ENCODE measurements around the gene CCDC106.

The CCDC106 gene

DNA sequence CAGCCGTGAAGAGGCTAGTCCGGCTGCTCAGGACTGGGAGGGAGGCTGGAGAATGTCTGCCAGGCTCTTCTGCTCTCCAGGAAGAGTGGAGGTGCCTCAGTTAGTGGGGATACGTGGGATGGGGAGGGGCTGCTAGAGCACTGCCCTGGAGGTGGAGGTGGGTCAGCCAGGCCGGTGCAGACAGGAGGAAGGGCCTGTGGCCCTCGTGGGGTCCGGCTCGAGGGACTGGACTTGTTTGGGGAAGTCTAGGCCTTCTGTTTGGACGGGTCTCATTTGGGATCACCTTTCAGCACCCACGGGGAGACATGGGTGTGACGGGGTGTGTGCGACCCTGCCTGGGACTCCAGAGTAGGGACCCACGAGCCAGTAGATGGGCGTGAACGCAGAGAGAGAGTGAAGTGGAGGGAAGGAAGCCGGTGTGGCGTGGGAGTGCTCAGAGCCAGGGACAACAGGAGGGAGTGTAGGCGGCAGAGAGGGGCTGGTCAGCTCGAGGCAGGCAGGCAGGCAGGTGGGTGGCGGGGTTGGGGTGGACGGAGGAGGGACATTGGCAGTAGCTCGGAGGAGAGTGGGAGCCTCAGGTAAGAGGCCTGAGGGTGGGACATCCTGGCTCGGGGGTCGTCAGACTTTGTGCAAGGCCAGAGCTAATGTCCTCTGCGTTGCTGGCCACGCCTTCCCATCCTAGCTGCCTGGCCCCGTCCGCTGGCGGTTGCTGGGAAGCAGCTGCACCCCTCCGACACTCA lies 38.5 kb downstream of the CCDC106 start:
- DNase-seq: no peak

DNA sequence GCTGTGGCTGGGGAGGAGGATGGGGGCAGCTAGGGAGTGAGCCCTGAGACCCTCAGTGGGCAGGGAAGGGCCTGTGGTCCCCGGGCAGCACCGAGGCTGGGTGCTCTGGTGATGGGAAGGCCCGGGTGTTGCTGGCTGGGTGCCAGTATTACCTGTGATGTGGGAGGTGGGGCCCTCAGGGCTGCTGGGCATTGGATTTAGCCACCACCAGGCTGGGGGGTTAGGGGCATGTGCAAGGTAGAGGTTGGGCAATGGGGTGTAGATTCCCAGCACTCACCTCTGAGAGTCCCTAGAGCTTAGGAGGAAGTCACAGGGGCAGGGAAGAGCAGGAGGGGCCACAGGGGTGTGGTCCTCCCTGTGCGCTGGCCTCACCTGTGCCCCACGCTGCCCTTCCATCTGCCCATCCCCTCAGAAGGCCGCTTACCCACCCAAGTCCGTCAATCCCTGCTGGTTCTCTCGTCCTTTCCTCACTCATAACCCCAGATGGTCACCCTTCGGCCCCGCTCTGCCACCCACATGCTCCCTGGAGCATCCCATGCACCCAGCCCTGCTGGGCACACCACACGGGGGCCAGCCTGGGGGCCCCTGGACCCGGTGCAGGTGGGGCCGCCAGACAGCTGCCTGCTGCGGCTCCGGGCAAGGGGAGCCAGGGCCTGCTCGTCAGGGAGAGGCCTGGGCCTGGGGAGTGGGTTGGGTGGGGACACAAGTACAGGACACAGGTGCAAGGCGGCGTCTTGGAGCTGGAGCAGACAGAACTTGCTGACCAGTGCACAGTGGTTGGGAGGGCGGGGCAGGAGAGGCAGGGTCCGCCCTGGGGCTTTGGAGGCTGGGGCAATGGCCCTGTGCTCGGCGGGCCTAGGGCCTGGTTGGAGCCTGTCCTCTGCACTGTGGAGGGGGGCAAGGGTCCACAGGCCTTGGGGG lies 39.5 kb downstream of the CCDC106 start:
- no peak for DNase-seq

DNA sequence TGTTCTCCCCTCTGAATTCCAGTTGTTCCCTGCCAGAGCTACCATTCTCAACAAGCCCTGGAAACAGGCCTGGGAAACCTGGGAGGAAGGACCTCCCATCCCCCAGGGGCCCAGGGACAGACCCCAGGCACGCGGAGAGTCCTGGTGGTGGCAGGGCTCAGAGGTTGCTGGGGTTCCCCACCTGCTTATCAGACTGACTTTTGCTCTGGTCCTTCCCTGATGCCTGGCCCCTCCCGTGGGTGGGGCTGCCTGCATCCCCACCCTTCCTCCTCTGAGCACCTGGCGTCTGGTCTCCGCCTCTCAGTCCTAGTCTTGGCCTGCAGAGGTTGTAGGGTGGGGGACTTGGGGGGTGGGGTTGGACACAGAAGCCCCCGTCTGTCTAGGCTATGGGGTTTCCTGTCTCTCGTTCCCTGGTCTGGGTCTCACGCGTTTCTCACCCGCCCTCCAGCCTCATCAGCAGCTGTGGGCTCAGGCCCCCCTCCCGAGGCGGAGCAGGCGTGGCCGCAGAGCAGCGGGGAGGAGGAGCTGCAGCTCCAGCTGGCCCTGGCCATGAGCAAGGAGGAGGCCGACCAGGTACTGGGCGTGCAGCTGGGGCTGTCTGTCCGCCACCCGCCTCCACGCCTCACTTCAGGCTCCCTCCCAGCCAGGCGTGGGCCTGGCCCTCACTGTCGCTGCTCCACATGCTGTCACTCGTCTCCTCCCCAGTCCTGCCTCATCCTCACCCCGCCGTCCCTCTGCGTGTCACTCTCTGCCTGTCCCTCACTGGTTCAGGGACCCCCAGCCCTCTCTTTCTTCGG lies 40.6 kb downstream of the CCDC106 start:
- DNase-seq: peak; percentile 84

DNA sequence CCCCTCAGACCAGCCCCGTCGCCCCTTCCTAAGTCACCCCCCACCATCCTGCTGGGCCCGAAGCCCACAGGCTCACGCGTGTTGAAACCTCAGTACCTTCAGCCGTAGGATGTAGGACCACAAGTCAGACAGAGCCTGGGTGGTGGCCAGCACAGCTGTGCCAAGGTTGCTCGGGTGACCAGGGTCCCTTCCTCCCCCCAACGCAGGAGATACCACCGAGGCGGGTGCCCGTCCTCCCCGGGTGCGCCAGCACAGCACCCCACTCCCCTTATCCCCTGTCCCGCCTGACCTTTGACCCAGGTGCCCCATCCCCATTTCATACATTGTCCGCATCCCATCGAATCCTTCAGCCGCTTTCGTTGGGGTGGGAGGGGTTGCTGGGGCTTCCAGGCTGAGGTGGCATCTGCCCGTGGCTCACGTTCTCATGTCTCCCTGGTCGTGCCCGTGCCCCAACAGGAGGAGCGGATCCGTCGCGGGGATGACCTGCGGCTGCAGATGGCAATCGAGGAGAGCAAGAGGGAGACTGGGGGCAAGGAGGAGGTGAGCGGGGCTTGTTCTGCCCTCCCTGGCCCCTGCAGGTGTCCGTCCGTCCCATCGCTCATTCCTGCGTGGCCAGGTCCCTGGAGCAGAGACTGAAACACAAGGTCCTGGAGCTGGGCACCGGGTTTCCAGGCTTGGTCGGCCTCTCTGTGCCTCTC lies 41.5 kb downstream of the CCDC106 start:
- no peak for DNase-seq

DNA sequence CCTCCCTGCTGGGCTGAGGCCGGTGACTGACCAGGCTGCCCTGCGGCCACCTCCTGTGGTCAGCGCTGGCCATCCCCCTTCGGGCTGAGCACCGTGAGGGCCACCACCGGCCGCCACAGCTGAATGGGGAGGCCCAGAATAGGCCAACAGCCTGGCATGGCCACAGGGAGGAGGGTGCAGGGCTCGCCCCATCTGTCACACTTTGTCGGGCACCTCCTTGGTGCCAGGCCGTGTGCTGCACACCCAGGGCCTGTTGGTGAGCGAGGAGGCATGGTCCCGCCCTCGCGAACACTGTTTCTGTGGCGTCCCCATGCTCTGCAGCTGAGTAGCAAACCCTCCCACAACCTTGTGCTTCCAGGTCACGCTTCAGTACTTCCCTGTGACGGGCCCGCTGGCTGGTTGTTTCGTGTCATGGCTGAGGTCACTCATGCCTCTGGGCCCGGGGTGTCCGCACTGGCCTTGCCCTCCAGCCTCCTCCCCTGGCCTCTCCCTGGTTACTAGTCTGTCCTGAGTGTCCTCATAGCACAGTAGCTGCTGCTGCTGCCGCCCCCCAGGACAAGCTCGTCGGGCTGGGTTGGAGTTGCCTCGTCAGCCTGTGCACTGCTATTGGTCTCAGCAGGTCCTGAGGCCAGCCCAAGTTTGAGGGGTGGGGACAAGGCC lies 42.2 kb downstream of the CCDC106 start:
- no peak for DNase-seq

DNA sequence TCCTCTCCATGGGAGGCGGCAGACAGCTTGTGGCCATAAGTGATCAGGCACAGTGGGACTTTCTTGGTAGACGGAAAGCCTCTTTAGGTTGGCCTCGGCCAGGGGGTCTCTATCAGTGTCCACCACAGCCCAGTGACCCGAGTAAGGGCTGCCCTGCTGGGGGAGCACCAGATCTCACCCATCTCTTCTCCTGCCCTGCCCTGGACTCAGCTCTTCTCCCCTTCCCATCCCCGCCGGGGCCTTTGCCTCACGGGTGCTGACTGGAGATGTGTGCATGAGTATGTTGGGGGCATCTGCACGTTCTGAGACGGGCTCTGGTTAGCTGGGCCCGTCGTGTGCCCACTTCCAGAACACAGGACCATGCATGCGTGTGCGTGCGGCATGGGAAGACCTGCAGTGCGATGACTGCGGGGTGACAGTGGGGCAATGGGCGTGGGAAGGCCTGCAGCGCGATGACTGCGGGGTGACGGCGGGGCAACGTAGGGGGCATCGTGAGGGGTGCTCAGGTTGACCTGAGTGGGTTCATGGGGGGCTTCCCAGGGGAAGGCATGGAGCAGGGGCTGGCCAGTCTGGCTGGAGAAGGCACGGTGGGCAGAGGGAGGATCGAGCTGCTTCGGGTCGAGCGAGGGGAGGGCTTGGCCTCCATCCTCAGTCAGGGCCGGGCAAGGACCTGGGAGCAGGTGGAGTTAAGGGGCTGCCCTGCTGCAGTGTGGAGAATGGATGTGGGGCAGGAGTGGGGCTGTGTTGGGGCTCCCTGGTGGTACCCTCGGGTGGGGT lies 42.9 kb downstream of the CCDC106 start:
- DNase-seq: no peak

DNA sequence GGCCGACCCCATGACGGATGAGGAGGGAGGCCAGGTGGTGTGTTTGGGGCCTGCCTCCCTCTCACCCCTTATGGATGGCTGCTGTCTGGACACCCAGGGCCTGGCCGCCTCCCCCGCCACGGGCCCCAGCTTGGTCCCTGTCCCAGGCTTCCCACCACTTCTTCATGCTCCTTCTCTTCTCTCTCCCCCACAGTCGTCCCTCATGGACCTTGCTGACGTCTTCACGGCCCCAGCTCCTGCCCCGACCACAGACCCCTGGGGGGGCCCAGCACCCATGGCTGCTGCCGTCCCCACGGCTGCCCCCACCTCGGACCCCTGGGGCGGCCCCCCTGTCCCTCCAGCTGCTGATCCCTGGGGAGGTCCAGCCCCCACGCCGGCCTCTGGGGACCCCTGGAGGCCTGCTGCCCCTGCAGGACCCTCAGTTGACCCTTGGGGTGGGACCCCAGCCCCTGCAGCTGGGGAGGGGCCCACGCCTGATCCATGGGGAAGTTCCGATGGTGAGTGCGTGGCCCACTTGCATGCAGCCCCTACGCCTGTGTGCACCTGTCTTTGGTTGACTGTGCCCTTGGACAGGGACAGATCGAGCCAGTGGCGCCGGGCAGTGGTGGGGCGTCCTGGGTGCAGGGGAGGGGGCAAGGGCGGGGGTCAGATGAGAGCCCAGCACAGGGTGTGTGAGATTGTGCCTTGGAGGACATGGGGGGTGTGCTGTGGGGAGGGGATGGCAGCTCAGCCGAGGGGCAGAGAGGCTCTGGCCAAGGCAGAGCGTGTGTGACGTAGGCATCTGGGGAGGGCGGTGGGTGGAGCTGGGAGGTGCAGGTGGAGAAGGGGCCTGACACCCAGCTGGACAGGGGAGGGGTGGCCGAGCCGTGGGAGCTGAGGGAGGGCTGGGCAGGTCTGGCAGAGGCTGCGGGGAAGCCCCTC lies 43.8 kb downstream of the CCDC106 start:
- DNase-seq: no peak

DNA sequence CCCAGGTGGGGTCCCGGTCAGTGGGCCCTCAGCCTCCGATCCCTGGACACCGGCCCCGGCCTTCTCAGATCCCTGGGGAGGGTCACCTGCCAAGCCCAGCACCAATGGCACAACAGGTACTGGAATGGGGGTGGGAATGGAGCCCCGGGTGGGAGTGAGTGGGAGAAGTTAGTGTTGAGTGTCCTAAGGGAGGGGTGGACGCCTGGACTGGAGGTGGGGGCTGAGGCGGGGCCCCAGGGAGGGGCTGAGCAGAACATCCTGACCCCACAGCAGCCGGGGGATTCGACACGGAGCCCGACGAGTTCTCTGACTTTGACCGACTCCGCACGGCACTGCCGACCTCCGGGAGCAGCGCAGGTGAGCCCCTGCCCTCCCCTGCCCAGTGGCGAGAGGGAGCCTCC lies 44.7 kb downstream of the CCDC106 start:
- no peak for DNase-seq

DNA sequence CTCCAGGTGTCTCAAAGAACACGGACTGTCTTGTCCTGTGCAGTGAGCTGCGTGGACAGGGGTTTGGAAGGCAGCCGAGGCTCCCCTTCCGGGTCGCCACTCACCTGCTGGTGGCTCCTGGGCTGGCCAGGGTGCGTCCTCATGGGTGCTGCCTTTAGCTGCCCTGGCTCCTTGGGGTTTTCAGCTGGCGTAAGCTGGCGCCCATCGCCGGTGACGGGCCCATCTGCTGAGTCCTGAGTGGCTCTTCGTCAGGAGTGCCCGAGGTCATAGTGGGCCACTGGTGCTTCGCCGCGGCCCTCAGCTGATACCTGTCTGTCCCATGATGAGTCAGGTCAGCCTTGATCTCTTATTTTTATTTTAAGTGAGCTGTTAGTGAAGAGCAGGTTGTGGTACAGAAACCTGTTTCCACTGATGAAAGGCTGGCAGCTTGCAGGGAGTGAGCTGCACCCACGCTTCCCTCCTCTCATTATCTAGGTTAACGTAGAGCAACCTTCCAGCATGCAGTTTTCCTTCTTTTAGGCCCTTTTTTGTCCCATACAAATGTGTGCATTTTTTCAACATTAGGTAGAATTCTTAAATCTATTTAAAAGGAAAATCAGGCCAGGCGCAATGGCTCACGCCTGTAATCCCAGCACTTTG lies 45.4 kb downstream of the CCDC106 start:
- DNase-seq: no peak

DNA sequence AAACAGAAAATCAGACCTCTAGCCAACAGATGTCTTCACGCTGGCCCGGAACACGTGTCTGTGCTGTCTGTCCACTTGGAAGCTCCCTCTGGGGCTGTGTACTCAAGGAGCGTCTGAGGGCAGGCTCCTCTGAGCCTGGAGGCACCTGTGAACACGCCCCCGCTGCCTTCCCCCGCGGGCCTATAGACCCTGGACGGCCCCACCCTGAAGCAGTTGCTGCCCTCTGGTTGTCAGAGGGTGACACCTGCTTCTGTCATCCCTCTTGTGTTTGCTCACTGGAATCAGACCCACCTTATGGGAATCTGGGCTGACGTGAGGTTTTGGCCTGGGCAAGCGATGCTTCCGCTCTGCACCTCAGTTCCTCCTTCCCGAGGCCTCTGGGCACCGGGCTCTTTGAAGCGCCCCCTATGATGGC lies 46.2 kb downstream of the CCDC106 start:
- no peak for DNase-seq

DNA sequence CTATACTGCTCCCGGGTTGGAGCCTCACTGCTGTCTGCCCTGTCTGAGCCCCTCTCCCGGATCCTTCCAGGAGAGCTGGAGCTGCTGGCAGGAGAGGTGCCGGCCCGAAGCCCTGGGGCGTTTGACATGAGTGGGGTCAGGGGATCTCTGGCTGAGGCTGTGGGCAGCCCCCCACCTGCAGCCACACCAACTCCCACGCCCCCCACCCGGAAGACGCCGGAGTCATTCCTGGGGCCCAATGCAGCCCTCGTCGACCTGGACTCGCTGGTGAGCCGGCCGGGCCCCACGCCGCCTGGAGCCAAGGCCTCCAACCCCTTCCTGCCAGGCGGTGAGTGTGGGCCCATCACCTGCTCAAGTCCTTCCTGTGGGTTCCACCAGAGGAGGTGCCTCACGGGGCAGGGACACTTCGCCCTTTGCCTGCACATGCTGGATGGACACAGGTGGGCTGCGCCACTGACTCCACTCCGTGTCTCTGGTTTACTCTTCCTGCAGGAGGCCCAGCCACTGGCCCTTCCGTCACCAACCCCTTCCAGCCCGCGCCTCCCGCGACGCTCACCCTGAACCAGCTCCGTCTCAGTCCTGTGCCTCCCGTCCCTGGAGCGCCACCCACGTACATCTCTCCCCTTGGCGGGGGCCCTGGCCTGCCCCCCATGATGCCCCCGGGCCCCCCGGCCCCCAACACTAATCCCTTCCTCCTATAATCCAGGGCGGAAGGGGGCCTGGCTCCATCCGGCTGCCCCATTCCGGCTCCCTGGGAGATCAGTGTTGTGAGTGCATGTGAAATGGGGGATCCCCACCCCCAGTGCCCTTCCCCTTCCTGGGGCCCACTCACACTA lies 46.9 kb downstream of the CCDC106 start:
- no peak for DNase-seq

DNA sequence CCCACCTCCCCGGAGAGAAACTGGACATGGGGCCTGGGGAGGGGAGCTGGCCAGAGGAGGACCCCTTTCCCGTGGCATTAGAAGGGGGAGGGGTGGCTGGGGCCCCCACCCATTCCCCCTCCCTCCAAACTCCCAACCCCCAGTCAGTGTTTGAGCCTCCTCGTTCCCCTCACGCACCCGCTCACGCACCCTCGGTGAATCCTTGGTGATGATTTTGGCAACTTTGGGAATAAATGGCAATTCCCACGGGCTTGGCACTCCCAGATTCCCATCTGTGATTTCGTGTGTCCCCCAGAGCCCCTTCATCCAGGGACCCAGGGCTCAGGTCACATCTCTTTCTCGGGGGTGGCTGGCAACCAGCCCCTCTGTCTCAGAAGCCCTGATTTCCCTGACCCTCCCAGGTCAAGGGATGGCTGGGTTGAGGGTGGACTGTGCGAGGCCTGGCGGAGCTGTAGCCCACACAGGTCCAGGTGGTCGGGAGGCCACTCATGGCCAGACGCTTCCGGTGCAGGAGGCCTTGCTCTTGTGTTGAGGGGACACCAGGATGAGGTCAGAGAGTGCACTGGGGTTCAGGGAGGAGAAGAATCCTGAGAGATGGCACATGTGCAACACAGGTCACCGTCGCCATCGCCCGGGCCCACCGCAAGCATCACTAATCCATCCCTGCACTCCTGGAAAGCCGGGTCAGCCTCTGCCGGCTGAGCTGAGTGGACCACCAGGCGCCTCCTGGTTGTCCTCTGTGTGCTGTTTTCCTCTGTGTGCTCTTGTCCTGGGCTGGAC lies 47.7 kb downstream of the CCDC106 start:
- DNase-seq: no peak

DNA sequence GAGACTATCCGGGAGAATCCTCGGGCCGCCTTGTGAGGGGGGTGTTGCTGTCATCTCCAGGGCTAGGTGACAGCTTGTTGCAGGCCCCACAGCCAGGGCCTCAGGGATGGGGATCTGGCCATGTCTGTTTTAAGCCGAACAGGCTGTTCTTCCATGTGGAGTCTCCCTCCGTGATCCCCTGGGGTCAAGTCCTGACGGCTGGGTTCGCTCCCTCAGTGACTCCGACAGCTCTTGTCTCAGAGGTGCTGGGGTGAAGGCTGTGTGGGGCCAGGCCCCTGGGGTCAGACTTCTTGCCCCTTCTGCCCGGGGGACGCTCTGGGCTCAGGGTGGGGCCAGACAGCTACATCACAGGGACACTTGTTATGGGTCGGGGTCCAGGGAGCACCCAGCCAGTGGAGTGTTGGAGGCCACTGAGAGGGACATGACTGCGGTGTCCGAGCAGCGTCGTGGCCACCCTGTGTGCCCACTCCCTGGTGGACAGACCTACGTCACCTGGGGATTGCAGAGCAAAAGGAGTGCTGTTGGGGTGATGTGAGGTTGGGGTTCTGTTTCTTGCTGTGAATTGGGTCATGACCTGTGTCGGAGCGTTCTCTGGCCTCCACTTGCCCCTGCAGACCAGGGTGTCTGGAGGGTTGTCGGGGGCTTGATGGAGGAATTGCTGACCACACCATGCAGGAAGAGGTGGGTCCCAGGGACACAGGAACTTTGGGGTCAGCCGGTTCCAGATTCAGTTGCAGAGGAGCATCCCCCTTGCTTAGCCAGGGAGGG lies 48.5 kb downstream of the CCDC106 start:
- no peak for DNase-seq

DNA sequence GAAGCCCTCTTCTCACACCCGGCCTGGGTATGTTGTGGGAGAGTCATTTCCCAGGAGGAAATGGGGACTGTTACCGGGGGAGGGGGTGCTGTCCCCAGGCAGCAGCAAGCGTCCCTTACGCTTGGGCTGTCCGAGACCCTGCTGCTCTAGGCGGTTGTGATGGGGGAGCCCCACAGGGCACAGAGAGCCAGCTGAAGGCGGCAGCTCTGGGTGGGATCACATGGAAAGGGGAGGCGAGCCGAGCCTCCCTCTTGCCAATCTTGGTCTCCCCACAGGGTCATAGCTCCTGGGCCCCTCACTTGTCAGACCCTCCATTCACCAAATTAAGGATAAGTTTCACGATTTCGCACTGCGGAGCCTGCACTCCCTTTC lies 49.0 kb downstream of the CCDC106 start:
- DNase-seq: no peak

DNA sequence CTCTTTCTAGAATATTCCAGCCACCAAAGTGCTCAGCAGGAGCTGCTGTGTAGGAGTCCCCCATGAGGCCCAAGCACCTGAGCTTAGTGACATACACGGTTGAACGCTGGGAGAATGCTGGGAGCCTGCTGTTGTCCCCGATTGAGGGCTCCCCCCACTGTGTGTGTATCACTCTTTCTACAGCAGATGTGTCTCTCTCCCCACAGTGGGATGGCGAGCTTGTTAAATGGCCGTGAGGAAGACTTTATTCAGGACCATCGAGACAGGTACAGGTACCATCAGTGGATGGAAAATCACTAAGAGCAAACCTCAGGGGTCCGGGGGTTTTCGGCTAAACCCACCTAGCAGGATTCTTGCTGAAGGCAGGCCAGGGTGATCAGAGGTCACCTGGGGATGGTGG lies 49.7 kb downstream of the CCDC106 start:
- no peak for DNase-seq

DNA sequence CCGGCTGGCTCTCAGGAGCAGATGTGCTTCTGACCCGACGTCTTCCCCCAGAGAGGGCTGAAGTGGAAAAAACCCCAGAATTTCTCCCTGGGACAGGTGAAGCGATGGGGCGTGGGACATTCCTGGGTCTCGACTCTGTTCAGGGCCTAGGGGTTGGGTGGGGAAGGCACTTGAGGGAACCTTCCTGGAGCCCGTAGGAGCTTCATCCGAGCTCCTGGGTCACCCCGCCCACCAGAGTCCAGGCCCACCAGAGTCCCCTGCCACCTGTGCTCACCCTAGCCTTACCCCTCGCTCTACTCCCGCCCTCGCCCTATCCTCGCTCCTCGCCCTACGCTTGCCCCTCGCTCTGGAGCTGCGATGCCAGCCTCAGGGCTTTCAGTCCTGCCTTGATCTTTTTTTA lies 50.2 kb downstream of the CCDC106 start:
- no peak for DNase-seq

DNA sequence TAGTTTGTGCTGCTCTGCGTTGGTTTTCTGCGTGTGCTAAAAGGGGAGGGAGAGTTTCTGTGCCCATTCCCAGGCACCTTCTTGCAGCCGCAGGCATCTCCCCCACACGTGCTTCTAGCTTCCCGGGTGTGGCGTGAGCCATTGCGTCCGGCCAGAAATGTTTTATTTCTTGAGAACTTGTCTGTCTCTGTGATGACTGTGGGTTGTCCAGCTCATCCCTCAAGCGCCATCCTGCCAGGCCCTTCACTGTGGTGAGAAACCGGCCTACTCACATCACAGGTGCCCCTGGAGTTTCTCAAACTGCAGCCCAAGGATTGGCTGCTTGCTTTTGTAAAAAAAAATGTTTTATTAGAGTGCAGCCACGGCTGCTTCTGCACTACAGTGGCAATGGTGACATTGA lies 51.2 kb downstream of the CCDC106 start:
- DNase-seq: no peak

Measured in right hindlimb (tissue), 1 donor.